GM12873 (cell line): ENCODE measurements around the gene CAPN9.

Experiments used
- CTCF ChIP-seq: IDR thresholded peaks from 2 replicates; pipeline ENCODE4 v1.5.1; 2012; ENCODE audit warnings: low read depth, mild to moderate bottlenecking, moderate library complexity, low read length, control low read depth; ENCODE audit not compliant: insufficient read depth; ENCODE audit errors: missing control alignments

The CAPN9 gene

GRCh38 chr1:230707732-230708630 is 39.2 kb upstream of the CAPN9 start:
- TF ChIP-seq CTCF = no peak

DNA sequence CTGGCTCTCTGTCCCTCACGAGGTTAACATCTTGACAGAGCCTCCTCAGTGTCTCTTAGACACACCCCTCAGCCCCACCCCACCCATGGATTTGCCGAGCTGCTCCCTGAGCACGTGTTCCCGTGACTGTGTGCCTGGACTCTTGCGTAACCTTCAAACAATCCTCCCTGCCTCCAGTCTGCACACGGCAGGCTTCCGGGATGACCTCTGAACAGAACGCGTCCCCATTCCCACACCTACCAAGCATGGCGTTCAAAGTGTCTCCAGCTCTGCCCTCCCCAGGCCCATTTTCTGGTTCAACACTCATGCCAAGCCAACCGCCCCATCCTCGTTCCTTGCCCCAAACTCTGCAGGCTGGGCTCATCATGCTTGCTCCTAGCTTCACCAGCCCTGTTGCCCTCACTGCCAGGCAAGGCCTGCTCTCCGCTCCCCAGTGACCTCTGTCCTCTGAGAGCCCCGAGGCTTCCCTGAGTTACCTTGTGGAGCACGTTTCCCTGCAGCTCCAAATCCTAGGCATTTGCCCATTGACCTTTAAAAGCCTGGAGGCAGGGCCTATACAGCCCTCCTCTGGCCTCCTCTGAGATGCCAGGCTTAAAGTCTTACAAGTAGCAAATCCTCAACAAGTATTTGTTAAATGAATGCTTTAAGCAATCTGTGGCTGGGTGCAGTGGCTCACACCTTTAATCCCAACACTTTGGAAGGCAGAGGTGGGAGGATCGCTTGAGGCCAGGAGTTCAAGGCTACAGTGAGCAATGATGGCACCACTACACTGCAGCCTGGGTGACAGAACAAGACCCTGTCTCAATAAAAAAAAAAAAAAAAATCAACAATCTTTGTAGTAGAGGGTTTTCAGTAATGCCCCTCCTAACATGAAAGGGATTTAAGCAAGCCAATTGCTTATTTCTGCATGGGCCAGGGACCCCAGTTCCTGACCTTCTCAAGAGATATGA is 38.3 kb upstream of the CAPN9 start:
- TF ChIP-seq CTCF = no peak

GRCh38 chr1:230709619-230710542 is 37.3 kb upstream of the CAPN9 start:
- TF ChIP-seq CTCF = no peak

GRCh38 chr1:230710543-230710904 is 36.7 kb upstream of the CAPN9 start:
- TF ChIP-seq CTCF = no peak

DNA sequence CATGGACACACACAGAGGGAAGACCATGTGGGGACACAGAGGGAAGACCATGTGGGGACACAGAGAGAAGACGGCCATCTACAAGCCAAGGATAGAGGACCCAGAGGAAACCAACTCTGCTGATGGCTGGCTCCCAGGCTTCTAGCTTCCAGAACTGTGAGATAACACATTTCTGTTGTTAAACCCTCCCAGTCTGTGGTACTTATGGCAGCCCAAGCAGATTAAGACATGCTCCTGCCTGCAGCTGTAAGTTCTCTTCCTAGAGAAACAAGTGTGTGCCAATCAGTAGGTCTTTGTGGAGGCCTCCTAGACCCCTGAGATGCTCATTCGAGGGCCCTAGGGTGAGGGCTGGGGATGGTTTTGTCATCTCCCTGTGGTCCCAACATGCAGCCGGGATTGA is 35.9 kb upstream of the CAPN9 start:
- TF ChIP-seq CTCF = no peak

DNA sequence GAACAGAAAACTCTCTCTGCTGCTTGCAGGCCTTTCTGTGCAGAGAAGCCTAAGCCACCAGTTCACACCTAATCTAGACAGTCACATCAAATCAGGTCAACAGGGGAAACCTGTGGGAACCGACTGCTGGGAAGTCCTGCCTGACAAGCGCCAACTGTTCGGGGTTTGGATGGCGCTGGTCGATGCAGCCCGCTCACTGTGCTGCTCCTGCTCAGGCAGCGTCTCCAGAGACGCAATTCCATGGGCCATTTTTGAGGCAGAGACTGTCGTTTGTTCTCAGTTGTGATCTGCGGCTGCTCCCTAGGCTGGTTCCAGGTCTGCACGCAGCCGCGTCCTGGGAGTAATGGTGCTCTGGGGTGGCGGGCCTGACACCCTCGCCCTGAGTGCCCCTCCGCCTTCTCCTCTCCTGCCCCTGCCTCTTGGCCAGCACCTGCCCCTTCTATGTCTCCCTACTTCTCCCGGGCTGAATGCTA is 34.7 kb upstream of the CAPN9 start:
- TF ChIP-seq CTCF = no peak
